Measurements from ENCODE around the gene ZNF516. TPM values are rescaled to one million over a fixed set of nuclear protein-coding genes. Genes with fewer than 3 reads are reported as not detected.

ZNF516 gene
- total RNA-seq, 1 experiment from 2014 or later = 44.2 TPM

- TF ChIP-seq CTCF (IDR thresholded peaks at IDR 0.05; ENCODE audit: unreplicated experiment) = no peak
- Mint-ChIP-seq H3K27me3 (ENCODE audit: unreplicated experiment) (no peaks in the 10 kb centered on the region), H3K36me3 (ENCODE audit: insufficient read depth, unreplicated experiment) (peaks cover 18% of the 10 kb centered on the region), H3K27ac (ENCODE audit: unreplicated experiment) (no peak overlapping the region), H3K4me3 (ENCODE audit: low read depth, unreplicated experiment) (no peak overlapping the region), H3K4me1 (ENCODE audit: low read depth, unreplicated experiment) (peaks cover 25% of the 10 kb centered on the region), H3K9me3 (ENCODE audit: low read depth, unreplicated experiment) (no peaks in the 10 kb centered on the region)
- intact Hi-C loops (cut with micrococcal nuclease; ENCODE audit: unreplicated experiment) = loop anchor here (5.0 to 10.0 kb wide), 2 partner anchors 60 to 1693 kb away; no protein-coding TSS in a partner anchor
- BruUV-seq (replicated peaks) = no TSS peak
- CTCF ChIA-PET = no interaction called here
- no peak for DNase-seq
Observed at GRCh38 chr18:76347341-76347740, 147.7 kb downstream of the ZNF516 start.

GRCh38 chr18:76346490-76347130 lies 148.4 kb downstream of the ZNF516 start:
- no TSS peak for BruUV-seq (replicated peaks)
- H3K4me3 Mint-ChIP-seq (ENCODE audit: low read depth, unreplicated experiment) = no peak overlapping the region
- H3K9me3 Mint-ChIP-seq (ENCODE audit: low read depth, unreplicated experiment) = no peaks in the 10 kb centered on the region
- H3K27ac Mint-ChIP-seq (ENCODE audit: unreplicated experiment) = no peak overlapping the region
- no peak for DNase-seq
- peaks cover 12% of the 10 kb centered on the region for H3K36me3 Mint-ChIP-seq (ENCODE audit: insufficient read depth, unreplicated experiment)
- CTCF ChIA-PET = no interaction called here
- H3K27me3 Mint-ChIP-seq (ENCODE audit: unreplicated experiment) = no peaks in the 10 kb centered on the region
- intact Hi-C loops (cut with micrococcal nuclease; ENCODE audit: unreplicated experiment) = loop anchor here (5.0 to 10.0 kb wide), 2 partner anchors 59 to 1692 kb away; no protein-coding TSS in a partner anchor
- peaks cover 17% of the 10 kb centered on the region for H3K4me1 Mint-ChIP-seq (ENCODE audit: low read depth, unreplicated experiment)
- TF ChIP-seq CTCF (IDR thresholded peaks at IDR 0.05; ENCODE audit: unreplicated experiment) = no peak

GRCh38 chr18:76345901-76346300 lies 149.1 kb downstream of the ZNF516 start:
- Mint-ChIP-seq H3K9me3 (ENCODE audit: low read depth, unreplicated experiment) (no peaks in the 10 kb centered on the region), H3K4me3 (ENCODE audit: low read depth, unreplicated experiment) (no peak overlapping the region), H3K27me3 (ENCODE audit: unreplicated experiment) (no peaks in the 10 kb centered on the region), H3K36me3 (ENCODE audit: insufficient read depth, unreplicated experiment) (peaks cover 12% of the 10 kb centered on the region), H3K4me1 (ENCODE audit: low read depth, unreplicated experiment) (peaks cover 17% of the 10 kb centered on the region), H3K27ac (ENCODE audit: unreplicated experiment) (no peak overlapping the region)
- DNase-seq = no peak
- CTCF ChIA-PET = no interaction called here
- no TSS peak for BruUV-seq (replicated peaks)
- no peak for TF ChIP-seq CTCF (IDR thresholded peaks at IDR 0.05; ENCODE audit: unreplicated experiment)
- intact Hi-C loops (cut with micrococcal nuclease; ENCODE audit: unreplicated experiment) = loop anchor here (5.0 to 10.0 kb wide), 2 partner anchors 59 to 1691 kb away; no protein-coding TSS in a partner anchor

GRCh38 chr18:76343938-76344569 lies 151.0 kb downstream of the ZNF516 start:
- no peak overlapping the region for H3K27ac Mint-ChIP-seq (ENCODE audit: unreplicated experiment)
- no peak for TF ChIP-seq CTCF (IDR thresholded peaks at IDR 0.05; ENCODE audit: unreplicated experiment)
- H3K4me1 Mint-ChIP-seq (ENCODE audit: low read depth, unreplicated experiment) = peaks cover 10% of the 10 kb centered on the region
- CTCF ChIA-PET = no interaction called here
- H3K9me3 Mint-ChIP-seq (ENCODE audit: low read depth, unreplicated experiment) = no peaks in the 10 kb centered on the region
- BruUV-seq (replicated peaks) = no TSS peak
- H3K36me3 Mint-ChIP-seq (ENCODE audit: insufficient read depth, unreplicated experiment) = peaks cover 6% of the 10 kb centered on the region
- DNase-seq = no peak
- no peaks in the 10 kb centered on the region for H3K27me3 Mint-ChIP-seq (ENCODE audit: unreplicated experiment)
- H3K4me3 Mint-ChIP-seq (ENCODE audit: low read depth, unreplicated experiment) = no peak overlapping the region
- intact Hi-C loops (cut with micrococcal nuclease; ENCODE audit: unreplicated experiment) = loop anchor here (10.0 kb wide), 1 partner anchor 1689 kb away; no protein-coding TSS in a partner anchor

All from Calu3 (cell line).